GM18505 (cell line): ENCODE measurements around the gene GNB1L.

ENCODE experiments used
- ATAC-seq: cut with Tn5 transposase; IDR thresholded peaks from one replicate; pipeline ENCODE4 v1.9.1; 2021; ENCODE audit not compliant: unreplicated experiment
- POLR2A ChIP-seq: IDR thresholded peaks from 4 replicates; pipeline ENCODE4 v1.6.1; 2011; ENCODE audit warnings: borderline replicate concordance; ENCODE audit not compliant: insufficient read depth, insufficient read length; ENCODE audit errors: extremely low read depth

GNB1L gene

DNA sequence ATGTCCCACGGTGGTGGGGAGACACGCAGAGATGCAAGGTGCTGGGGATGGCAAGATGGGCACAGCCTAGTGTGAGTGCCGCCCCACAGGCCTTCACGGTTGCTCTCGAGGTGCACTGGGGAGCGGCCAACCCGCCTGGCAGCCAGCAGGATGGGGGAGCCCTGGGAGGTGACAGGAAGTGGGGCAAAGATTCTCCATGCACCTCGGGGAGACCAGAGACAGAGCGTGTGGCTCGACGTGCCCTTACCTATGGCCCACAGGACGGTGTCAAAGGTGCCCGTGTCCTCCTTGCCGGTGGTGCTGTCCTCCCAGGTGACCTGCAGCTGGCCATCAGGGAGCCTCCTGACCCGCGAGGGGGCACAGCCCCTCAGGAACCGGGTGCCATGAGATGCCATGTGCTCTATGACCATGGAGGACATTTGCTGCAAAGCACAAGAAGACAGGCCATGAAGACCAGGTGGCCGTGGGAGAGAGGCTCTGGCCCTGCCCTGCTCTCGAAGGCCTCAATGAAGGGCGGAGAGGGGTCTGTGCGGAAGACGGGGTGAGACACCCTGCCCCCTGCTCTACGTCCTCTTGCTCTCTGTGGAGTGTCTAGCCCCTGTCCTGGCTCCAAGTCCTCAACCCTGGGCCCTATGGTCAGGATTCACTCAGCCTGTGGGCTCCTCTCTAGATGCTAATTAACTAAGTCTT is 40.6 kb upstream of the GNB1L start:
- no peak for TF ChIP-seq POLR2A
- ATAC-seq: no peak

DNA sequence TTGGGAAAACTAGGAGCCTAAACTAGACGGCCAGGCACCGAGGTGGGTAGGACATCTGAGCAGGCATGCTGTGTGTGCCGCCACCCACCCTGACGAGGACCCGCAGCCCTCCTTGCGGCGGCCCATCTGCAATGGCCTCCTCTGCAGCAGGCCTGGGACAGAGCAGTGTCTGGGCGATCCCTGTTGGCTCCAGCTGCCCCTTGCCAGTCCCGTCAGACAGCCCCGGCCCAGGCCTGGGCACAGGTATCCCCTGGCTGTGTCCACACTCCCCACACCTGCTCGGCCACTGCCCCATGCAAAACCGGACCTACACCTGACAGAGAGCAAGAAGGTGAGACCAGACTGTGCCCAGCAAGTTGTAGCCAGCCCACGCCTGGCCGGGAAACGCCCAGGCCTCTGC is 38.7 kb upstream of the GNB1L start:
- no peak for TF ChIP-seq POLR2A
- no peak for ATAC-seq

GRCh38 chr22:19892925-19893324 is 38.3 kb upstream of the GNB1L start:
- ATAC-seq: no peak
- no peak for TF ChIP-seq POLR2A

GRCh38 chr22:19892257-19892879 is 37.7 kb upstream of the GNB1L start:
- no peak for ATAC-seq
- no peak for TF ChIP-seq POLR2A

DNA sequence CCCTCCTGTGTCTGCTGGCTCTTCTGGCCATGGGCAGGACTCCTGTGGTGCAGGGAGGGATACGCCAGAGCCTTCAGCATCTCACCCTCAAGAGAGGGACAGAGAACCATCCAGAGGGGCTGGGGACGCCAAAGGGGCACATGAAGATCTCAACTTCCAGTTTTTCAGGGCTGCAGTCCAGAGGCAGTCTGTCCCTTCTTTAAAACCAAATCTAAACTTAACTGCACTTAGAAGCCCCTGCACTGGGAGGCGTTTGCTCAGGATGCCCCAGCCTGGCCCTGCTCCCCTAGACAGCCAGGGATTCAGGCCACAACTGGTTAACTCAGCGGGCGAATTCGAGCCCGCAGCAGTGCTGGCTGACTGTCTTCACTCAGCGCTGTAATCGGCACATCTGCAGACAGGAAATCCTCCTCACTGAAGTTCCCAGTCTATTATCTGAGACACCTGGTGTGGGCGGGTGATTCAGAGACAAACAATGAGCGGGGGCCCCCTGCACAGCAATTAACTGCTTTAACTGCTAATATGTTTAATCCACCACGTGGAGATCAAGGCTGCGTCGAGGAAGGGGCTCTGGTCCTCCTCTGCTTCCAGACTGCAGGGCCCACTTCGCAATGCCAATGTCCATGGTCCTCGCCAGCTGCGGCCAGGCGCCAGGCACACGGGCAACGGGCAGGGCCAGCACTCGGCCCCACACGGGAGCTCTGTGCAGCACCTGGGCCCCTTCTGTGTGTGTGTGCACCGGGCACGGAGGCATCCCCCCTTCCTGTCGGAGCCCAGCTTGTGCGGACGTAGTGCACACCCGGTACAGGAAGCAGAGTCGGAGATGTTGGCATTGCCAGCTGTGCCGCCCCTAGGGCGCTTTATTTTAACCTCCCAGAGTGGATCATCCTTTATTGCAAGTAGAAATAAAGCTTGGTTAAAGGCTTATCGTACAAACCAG is 36.9 kb upstream of the GNB1L start:
- no peak for TF ChIP-seq POLR2A
- peak; percentile 67 for ATAC-seq

- TF ChIP-seq POLR2A: no peak
- no peak for ATAC-seq
Measured at GRCh38 chr22:19890502-19891316, 36.0 kb upstream of the GNB1L start.

DNA sequence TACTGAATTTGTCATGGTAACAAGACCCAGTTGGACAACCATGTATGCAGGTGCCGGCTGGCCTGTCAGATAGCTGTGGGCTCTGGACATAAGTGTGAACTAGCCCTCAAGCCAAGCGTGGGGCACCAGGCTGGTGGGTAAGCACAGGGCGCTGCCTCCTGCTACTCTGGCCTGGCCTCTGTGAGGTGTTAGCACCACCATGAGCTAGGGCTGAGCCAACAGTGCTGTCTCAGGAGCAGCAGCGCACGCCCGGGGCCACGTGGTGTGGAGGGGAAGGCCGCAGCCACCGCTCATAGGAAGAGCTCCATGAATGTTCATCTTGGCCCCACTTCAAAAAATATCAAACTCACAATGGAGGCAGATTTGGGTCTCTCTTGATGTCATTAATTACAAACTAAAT is 35.3 kb upstream of the GNB1L start:
- ATAC-seq: no peak
- TF ChIP-seq POLR2A: no peak

DNA sequence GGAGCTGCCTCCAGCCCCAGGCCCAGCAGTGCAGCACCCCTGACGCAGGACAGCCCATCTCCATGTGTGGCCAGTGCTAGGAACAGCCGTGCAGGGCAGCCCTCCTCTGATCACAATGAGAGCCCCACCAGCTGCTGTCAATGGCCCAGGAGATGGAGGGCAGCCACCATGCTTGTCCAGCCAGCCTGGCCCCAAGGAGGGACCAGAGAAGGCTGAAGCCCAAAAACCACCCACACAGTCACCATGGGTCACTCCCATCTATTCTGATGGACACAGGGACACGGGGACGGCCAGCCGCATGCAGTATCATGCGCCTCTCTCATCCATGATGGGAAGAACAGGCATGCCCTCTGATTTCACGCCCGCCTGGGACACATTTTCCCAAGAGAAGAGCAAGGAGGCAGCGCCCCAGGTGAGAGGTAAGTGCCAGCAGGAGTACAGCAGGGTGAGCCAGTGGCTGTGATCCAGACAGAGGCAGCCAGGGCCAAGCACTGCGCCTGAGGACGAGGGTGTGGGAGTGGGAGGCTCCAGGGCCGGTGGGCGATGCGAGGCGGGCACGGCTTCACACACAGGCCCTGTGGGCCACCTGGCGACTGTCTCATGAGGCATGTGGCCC is 33.6 kb upstream of the GNB1L start:
- TF ChIP-seq POLR2A: no peak
- no peak for ATAC-seq

- TF ChIP-seq POLR2A: no peak
Measured at GRCh38 chr22:19887256-19887985, 32.7 kb upstream of the GNB1L start.

GRCh38 chr22:19886605-19887255 is 32.1 kb upstream of the GNB1L start:
- no peak for TF ChIP-seq POLR2A
- no peak for ATAC-seq

More at GRCh38 chr22:19887256-19887985, 32.7 kb upstream of the GNB1L start:
- ATAC-seq: no peak

DNA sequence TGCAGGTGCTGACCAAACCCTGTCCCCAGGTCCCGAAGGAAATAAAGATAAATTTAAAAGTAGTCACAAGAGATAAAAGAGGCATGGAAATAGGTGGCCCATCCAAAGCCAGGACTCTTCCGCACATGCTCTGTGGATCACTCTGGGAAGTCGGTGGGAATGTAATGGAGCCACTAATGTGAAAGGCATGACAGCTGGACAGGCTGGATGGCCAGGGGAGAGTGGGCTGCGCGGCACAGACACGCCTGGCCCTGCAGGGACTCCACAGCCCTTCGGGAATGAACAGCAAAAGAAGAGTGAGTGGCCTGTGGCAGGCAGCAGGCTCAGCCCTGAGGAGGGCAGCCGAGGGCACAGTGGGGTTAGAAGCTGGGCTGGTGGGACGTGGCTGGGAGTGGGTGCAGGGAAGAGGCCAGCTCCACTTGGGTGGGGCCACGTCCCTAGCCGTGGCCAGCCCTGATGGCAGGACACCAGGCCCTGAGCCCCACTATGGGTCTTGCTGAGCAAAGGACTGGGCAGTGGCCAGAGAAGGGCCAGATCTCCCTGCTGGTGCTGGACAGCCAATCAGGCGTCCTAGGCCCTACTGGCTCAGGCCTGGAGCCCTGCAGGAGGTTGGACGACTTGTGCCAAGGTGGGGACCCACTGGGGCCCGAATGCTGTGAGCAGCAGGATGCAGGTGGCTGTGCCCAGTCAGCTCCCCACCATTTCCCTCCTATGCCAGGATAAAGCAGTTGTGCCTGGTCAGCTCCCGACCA is 31.3 kb upstream of the GNB1L start:
- no peak for TF ChIP-seq POLR2A
- ATAC-seq: no peak
